Bladder microvascular endothelial cell (primary cell): Measurements from ENCODE around the gene EIF3C. TPM values are rescaled to one million over a fixed set of nuclear protein-coding genes. Genes with fewer than 3 reads are reported as not detected.

Experiments
- total RNA-seq: library from RNA; depleted of rRNA; stranded (reverse); fragments of >200 nt; gene quantifications from 2 replicates; pipeline ENCODE4 v1.2.3, GENCODE V29; 2014

The EIF3C gene, protein sequence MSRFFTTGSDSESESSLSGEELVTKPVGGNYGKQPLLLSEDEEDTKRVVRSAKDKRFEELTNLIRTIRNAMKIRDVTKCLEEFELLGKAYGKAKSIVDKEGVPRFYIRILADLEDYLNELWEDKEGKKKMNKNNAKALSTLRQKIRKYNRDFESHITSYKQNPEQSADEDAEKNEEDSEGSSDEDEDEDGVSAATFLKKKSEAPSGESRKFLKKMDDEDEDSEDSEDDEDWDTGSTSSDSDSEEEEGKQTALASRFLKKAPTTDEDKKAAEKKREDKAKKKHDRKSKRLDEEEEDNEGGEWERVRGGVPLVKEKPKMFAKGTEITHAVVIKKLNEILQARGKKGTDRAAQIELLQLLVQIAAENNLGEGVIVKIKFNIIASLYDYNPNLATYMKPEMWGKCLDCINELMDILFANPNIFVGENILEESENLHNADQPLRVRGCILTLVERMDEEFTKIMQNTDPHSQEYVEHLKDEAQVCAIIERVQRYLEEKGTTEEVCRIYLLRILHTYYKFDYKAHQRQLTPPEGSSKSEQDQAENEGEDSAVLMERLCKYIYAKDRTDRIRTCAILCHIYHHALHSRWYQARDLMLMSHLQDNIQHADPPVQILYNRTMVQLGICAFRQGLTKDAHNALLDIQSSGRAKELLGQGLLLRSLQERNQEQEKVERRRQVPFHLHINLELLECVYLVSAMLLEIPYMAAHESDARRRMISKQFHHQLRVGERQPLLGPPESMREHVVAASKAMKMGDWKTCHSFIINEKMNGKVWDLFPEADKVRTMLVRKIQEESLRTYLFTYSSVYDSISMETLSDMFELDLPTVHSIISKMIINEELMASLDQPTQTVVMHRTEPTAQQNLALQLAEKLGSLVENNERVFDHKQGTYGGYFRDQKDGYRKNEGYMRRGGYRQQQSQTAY
- total RNA-seq = 192 and 220 TPM in 2 replicates

DNA sequence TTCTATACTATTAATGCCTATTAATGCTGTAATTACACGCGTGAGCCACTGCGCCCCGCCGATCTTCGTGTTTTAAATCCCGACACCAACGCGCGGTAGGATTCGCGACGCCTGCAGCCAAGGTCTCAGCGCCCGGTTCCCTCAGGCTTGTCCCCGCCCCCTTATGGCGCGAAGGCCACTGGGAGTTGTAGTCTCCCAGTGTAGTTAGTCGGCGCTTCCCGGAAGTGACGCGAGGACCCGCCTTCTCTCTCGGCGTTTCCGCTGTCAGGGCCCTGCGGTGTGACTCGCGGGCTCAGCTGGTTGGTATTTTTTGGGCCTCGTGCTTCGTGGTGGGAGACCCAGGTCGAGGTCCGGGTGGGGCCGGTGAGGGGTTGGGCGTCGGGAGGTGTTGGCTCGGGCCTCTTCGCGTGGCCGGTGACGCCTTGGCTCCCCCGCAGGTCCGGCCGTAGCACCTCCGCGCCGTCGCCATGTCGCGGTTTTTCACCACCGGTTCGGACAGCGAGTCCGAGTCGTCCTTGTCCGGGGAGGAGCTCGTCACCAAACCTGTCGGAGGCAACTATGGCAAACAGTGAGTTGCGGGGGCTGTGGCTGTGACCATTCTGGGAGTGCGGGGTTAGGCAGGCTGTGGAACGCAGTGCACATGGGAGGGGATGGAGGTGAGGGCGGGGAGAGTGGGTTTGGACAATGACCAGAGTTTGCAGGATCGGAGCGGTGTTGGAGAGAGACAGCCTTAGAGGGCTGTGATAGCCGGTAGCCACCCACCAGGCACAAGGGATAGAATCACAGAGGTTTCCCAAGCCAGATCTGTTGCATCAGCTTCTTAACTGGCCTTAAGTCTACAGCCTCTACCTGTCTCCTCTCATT lies at the start of gene EIF3C:
Gene EIF3C (plus strand): TSS at position 245 of the 864 bp plus-strand sequence. CDS start 223 bp downstream, at position 468.

DNA sequence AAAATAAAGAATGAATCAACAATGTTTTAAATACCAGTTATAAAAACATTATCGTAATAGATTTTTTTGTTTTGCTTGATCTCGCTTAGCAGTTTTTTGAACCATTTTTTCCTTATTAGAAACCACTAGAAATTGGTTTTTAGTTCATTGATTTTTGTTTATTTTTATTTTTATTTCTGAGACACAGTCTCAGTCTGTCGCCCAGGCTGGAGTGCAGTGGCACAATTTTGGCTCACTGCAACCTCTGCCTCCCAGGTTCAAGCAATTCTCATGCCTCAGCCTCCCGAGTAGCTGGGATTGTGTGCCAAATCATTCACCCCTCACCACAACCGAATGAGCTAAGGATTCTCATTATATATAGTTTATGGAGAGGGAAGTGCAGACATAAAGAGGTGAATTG lies 40.2 kb downstream of the EIF3C start, which contains the start of gene NPIPB9:
Gene NPIPB9 (plus strand): TSS at position 301 of the 400 bp plus-strand sequence.

Other genes with a start within 250 kb of the EIF3C start
- not detected in 2 replicates for gene NPIPB7, start 239.1 kb upstream of the EIF3C start, total RNA-seq
- gene CLN3, start 219.4 kb upstream of the EIF3C start, total RNA-seq = 16.0 and 27.2 TPM in 2 replicates
- not detected in 2 replicates for gene APOBR, start 216.8 kb upstream of the EIF3C start, total RNA-seq
- gene IL27, start 204.6 kb upstream of the EIF3C start, total RNA-seq = not detected in 2 replicates
- gene NUPR1, start 172.5 kb upstream of the EIF3C start, total RNA-seq = 5.7 and 8.4 TPM in 2 replicates
- gene SGF29, start 157.5 kb upstream of the EIF3C start, total RNA-seq = 6.5 and 7.3 TPM in 2 replicates
- 0.16 TPM in 1 of 2 replicates, not detected in the other for gene SULT1A2, start 114.4 kb upstream of the EIF3C start, total RNA-seq
- gene SULT1A1, start 101.4 kb upstream of the EIF3C start, total RNA-seq = 0.76 and 0.97 TPM in 2 replicates
- 0.49 TPM in 1 of 2 replicates, not detected in the other for gene NPIPB8, start 73.4 kb upstream of the EIF3C start, total RNA-seq
- gene NPIPB9, start 40.3 kb downstream of the EIF3C start, total RNA-seq = 1.5 and 9.4 TPM in 2 replicates
- gene ATXN2L, start 111.5 kb downstream of the EIF3C start, total RNA-seq = 20.9 and 69.8 TPM in 2 replicates
- 121 and 132 TPM in 2 replicates for gene TUFM, start 134.9 kb downstream of the EIF3C start, total RNA-seq
- gene SH2B1, start 152.4 kb downstream of the EIF3C start, total RNA-seq = 9.9 and 14.8 TPM in 2 replicates
- 0.16 and 0.31 TPM in 2 replicates for gene ATP2A1, start 167.0 kb downstream of the EIF3C start, total RNA-seq
- gene RABEP2, start 213.8 kb downstream of the EIF3C start, total RNA-seq = 45.7 and 64.8 TPM in 2 replicates
- gene CD19, start 220.5 kb downstream of the EIF3C start, total RNA-seq = not detected in 2 replicates
- gene NFATC2IP, start 239.5 kb downstream of the EIF3C start, total RNA-seq = 22.7 and 31.7 TPM in 2 replicates